Neural progenitor cell (in vitro differentiated cells): ENCODE results near the gene RALGAPA1. TPM values are rescaled to one million over a fixed set of nuclear protein-coding genes. Genes with fewer than 3 reads are reported as not detected.

Source experiments
- DNase-seq: peaks from one replicate; pipeline ENCODE4 v3.0.0-alpha.2; 2016; ENCODE audit warnings: low spot score
- H2AFZ ChIP-seq: fragments of 200-600 bp; sonication (generic); replicated peaks from 2 replicates; pipeline ENCODE4 v1.6.1; 2016; ENCODE audit warnings: antibody characterized with exemption
- H3F3A ChIP-seq: fragments of 200-600 bp; sonication (generic); 2 replicates; pipeline ENCODE4 v1.6.1; 2016; ENCODE audit warnings: antibody characterized with exemption, low read depth
- H3K27ac ChIP-seq: fragments of 200-600 bp; sonication (generic); 2 replicates; pipeline ENCODE4 v1.5.1; 2016; ENCODE audit warnings: mild to moderate bottlenecking
- H3K27me3 ChIP-seq: fragments of 200-600 bp; sonication (generic); 2 replicates; pipeline ENCODE4 v1.6.1; 2016; ENCODE audit warnings: mild to moderate bottlenecking, moderate library complexity
- H3K36me3 ChIP-seq: fragments of 200-600 bp; sonication (generic); 2 replicates; pipeline ENCODE4 v1.5.1; 2016
- H3K4me1 ChIP-seq: fragments of 200-600 bp; sonication (generic); 2 replicates; pipeline ENCODE4 v1.6.1; 2016; ENCODE audit warnings: mixed run types
- H3K4me2 ChIP-seq: fragments of 200-600 bp; sonication (generic); 2 replicates; pipeline ENCODE4 v1.6.1; 2016
- H3K4me3 ChIP-seq: fragments of 200-600 bp; sonication (generic); 2 replicates; pipeline ENCODE4 v1.5.1; 2016
- H3K79me2 ChIP-seq: fragments of 200-600 bp; sonication (generic); 2 replicates; pipeline ENCODE4 v1.6.1; 2016; ENCODE audit warnings: low read depth
- H3K9ac ChIP-seq: fragments of 200-600 bp; sonication (generic); 2 replicates; pipeline ENCODE4 v1.6.1; 2016
- H3K9me3 ChIP-seq: fragments of 200-600 bp; sonication (generic); 2 replicates; pipeline ENCODE4 v1.5.1; 2016; ENCODE audit warnings: low read depth
- H4K20me1 ChIP-seq: fragments of 200-600 bp; sonication (generic); 2 replicates; pipeline ENCODE4 v1.6.1; 2016; ENCODE audit warnings: low read depth
- H3K27ac Mint-ChIP-seq: 3 replicates; pipeline ENCODE4 v1.8.0; 2021; ENCODE audit warnings: mixed read lengths
- H3K27me3 Mint-ChIP-seq: 2 replicates; pipeline ENCODE4 v1.8.0; 2022; ENCODE audit warnings: low read depth, mild to moderate bottlenecking, inconsistent platforms, moderate library complexity, mixed read lengths; ENCODE audit not compliant: insufficient read depth
- H3K36me3 Mint-ChIP-seq: 3 replicates; pipeline ENCODE4 v1.8.0; 2021; ENCODE audit warnings: mixed read lengths
- H3K4me1 Mint-ChIP-seq: 3 replicates; pipeline ENCODE4 v1.8.0; 2021; ENCODE audit warnings: mixed read lengths
- H3K4me3 Mint-ChIP-seq: 3 replicates; pipeline ENCODE4 v1.8.0; 2021; ENCODE audit warnings: mild to moderate bottlenecking, moderate library complexity, mixed read lengths
- H3K9me3 Mint-ChIP-seq: 3 replicates; pipeline ENCODE4 v1.8.0; 2020; ENCODE audit warnings: mixed read lengths
- CTCF ChIP-seq: fragments of 200-600 bp; sonication (generic); IDR thresholded peaks from 2 replicates; pipeline ENCODE4 v1.5.1; 2017; ENCODE audit warnings: antibody characterized with exemption, mild to moderate bottlenecking
- EZH2 ChIP-seq: fragments of 200-600 bp; sonication (generic); IDR thresholded peaks from 2 replicates; pipeline ENCODE4 v1.6.1; 2017; ENCODE audit warnings: antibody characterized with exemption, mild to moderate bottlenecking, moderate library complexity
- EZH2phosphoT487 ChIP-seq: fragments of 200-600 bp; sonication (generic); IDR thresholded peaks from 2 replicates; pipeline ENCODE4 v1.6.1; 2017; ENCODE audit warnings: antibody characterized with exemption
- total RNA-seq: library from RNA; depleted of rRNA; stranded (reverse); fragments of >200 nt; gene quantifications from 2 replicates; pipeline ENCODE4 v1.2.3, GENCODE V29; 2015; ENCODE audit warnings: low replicate concordance

Gene RALGAPA1
- total RNA-seq, 1 donor from 2014 or later, result 31.7 TPM

- Histone ChIP-seq H3K27me3 (no peaks in the 10 kb centered on the region), H3K4me3 (no peak overlapping the region), H3K9ac (no peak overlapping the region), H3K36me3 (no peaks in the 10 kb centered on the region), H3F3A (no peaks in the 10 kb centered on the region), H3K4me2 (no peak overlapping the region), H3K9me3 (no peaks in the 10 kb centered on the region), H3K4me1 (no peaks in the 10 kb centered on the region), H4K20me1 (no peaks in the 10 kb centered on the region), H2AFZ (no peak overlapping the region), H3K79me2 (no peaks in the 10 kb centered on the region), H3K27ac (no peak overlapping the region)
- TF ChIP-seq EZH2 (no peak), EZH2phosphoT487 (no peak), CTCF (no peak)
- Mint-ChIP-seq H3K9me3 (no peaks in the 10 kb centered on the region), H3K27ac (no peak overlapping the region), H3K4me3 (no peak overlapping the region), H3K27me3 (peaks cover 5% of the 10 kb centered on the region), H3K36me3 (peaks cover 8% of the 10 kb centered on the region), H3K4me1 (no peaks in the 10 kb centered on the region)
- no peak for DNase-seq
Observed at GRCh38 chr14:35666429-35667043, 142.6 kb downstream of the RALGAPA1 start.

GRCh38 chr14:35661875-35662274 is 147.2 kb downstream of the RALGAPA1 start:
- Mint-ChIP-seq H3K36me3 (peaks cover 2% of the 10 kb centered on the region), H3K4me1 (no peaks in the 10 kb centered on the region), H3K9me3 (no peaks in the 10 kb centered on the region), H3K4me3 (no peak overlapping the region), H3K27ac (no peak overlapping the region), H3K27me3 (peaks cover 2% of the 10 kb centered on the region)
- no peak for DNase-seq
- Histone ChIP-seq H3K9me3 (no peaks in the 10 kb centered on the region), H3K27ac (no peak overlapping the region), H4K20me1 (no peaks in the 10 kb centered on the region), H3K9ac (no peak overlapping the region), H3F3A (no peaks in the 10 kb centered on the region), H3K4me2 (no peak overlapping the region), H3K4me3 (no peak overlapping the region), H2AFZ (no peak overlapping the region), H3K36me3 (no peaks in the 10 kb centered on the region), H3K4me1 (no peaks in the 10 kb centered on the region), H3K27me3 (no peaks in the 10 kb centered on the region), H3K79me2 (no peaks in the 10 kb centered on the region)
- TF ChIP-seq EZH2, result no peak
- TF ChIP-seq CTCF, result no peak

GRCh38 chr14:35653045-35653444 is 156.1 kb downstream of the RALGAPA1 start:
- Mint-ChIP-seq H3K36me3 (peaks cover 6% of the 10 kb centered on the region), H3K27ac (no peak overlapping the region), H3K27me3 (no peaks in the 10 kb centered on the region), H3K9me3 (no peaks in the 10 kb centered on the region), H3K4me3 (no peak overlapping the region), H3K4me1 (no peaks in the 10 kb centered on the region)
- no peaks in the 10 kb centered on the region for H3K79me2 ChIP-seq
- DNase-seq, result no peak
- no peak overlapping the region for H3K4me3 ChIP-seq
- no peak for TF ChIP-seq CTCF
- no peak for TF ChIP-seq EZH2phosphoT487
- TF ChIP-seq EZH2, result no peak
- H3K9me3 ChIP-seq, result no peaks in the 10 kb centered on the region
- H3K4me1 ChIP-seq, result no peaks in the 10 kb centered on the region
- H3K4me2 ChIP-seq, result no peak overlapping the region
- no peak overlapping the region for H3K9ac ChIP-seq
- H3K27me3 ChIP-seq, result no peaks in the 10 kb centered on the region
- H3F3A ChIP-seq, result no peaks in the 10 kb centered on the region
- H3K27ac ChIP-seq, result no peak overlapping the region
- no peaks in the 10 kb centered on the region for H3K36me3 ChIP-seq
- H4K20me1 ChIP-seq, result no peaks in the 10 kb centered on the region
- H2AFZ ChIP-seq, result no peak overlapping the region
